Measurements from ENCODE around the gene PITX3.

DNA sequence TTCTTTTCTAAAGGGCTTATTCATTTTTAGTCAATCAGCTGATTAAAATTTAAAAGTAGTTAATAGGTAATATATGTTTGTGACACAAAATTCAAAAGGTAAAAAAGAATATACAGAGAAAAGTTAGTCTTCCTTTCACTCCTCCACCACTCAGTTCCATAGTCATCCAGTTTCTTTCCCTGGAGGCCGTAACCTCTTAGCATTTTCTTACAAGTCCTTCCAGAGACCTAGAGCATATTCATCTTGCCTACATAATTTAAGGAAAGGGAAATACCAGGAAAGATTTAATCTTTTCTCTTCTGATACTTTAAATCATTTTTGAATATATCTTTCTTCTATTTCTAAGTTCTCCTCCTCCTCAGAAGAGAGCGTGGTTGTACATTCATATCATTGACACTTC lies 14.1 kb upstream of the PITX3 start:
- TF ChIP-seq, protein P1, sequence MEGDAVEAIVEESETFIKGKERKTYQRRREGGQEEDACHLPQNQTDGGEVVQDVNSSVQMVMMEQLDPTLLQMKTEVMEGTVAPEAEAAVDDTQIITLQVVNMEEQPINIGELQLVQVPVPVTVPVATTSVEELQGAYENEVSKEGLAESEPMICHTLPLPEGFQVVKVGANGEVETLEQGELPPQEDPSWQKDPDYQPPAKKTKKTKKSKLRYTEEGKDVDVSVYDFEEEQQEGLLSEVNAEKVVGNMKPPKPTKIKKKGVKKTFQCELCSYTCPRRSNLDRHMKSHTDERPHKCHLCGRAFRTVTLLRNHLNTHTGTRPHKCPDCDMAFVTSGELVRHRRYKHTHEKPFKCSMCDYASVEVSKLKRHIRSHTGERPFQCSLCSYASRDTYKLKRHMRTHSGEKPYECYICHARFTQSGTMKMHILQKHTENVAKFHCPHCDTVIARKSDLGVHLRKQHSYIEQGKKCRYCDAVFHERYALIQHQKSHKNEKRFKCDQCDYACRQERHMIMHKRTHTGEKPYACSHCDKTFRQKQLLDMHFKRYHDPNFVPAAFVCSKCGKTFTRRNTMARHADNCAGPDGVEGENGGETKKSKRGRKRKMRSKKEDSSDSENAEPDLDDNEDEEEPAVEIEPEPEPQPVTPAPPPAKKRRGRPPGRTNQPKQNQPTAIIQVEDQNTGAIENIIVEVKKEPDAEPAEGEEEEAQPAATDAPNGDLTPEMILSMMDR (IDR thresholded peaks at IDR 0.05; ENCODE audit: low read length) = no peak
- no peak for TF ChIP-seq EZH2 (IDR thresholded peaks at IDR 0.05; ENCODE audit: borderline replicate concordance, low read length)
